MCF 10A (cell line): Measurements from ENCODE around the gene CR2. TPM values are rescaled to one million over a fixed set of nuclear protein-coding genes. Genes with fewer than 3 reads are reported as not detected.

ENCODE experiments used
- BruUV-seq: library from RNA; stranded (reverse); fragments of 400-500 nt; replicated peaks from 2 replicates; lab custom pipeline; 2021; lab: Mats Ljungman, UMichigan
- CTCF ChIA-PET: fragments of 300-600 bp; sonication (Branson Sonifier 250); formaldehyde crosslinking; extraction: SDS; loops from one replicate; lab custom pipeline; 2021; ENCODE audit warnings: antibody characterized with exemption, inconsistent platforms; lab: Yijun Ruan, JAX
- POLR2A ChIA-PET: fragments of 300-600, 350-650 bp; sonication (Branson Sonifier 250); formaldehyde crosslinking; extraction: SDS; loops from one replicate; lab custom pipeline; 2020; ENCODE audit warnings: antibody characterized with exemption, inconsistent platforms; lab: Yijun Ruan, JAX
- DNase-seq: peaks from one replicate; pipeline ENCODE4 v3.0.0-alpha.2; 2018; ENCODE audit not compliant: unreplicated experiment
- H3K27ac Mint-ChIP-seq: one replicate; pipeline ENCODE4 v1.8.0; 2022; ENCODE audit warnings: mild to moderate bottlenecking, low read depth, mixed read lengths; ENCODE audit not compliant: unreplicated experiment
- H3K27me3 Mint-ChIP-seq: one replicate; pipeline ENCODE4 v1.8.0; 2022; ENCODE audit warnings: mixed read lengths; ENCODE audit not compliant: insufficient read depth, unreplicated experiment
- H3K36me3 Mint-ChIP-seq: one replicate; pipeline ENCODE4 v1.8.0; 2022; ENCODE audit warnings: mild to moderate bottlenecking, moderate library complexity, mixed read lengths; ENCODE audit not compliant: insufficient read depth, unreplicated experiment
- H3K4me1 Mint-ChIP-seq: one replicate; pipeline ENCODE4 v1.8.0; 2022; ENCODE audit warnings: mixed read lengths; ENCODE audit not compliant: insufficient read depth, unreplicated experiment
- H3K4me3 Mint-ChIP-seq: one replicate; pipeline ENCODE4 v1.8.0; 2022; ENCODE audit warnings: mild to moderate bottlenecking, moderate library complexity, mixed read lengths; ENCODE audit not compliant: unreplicated experiment
- H3K9me3 Mint-ChIP-seq: one replicate; pipeline ENCODE4 v1.8.0; 2022; ENCODE audit warnings: mixed read lengths; ENCODE audit not compliant: unreplicated experiment
- intact Hi-C: fragments of 100-400 bp; cut with micrococcal nuclease; formaldehyde crosslinking; loops from 2 replicates; pipeline ENCODE4 v1.14.1; 2022
- total RNA-seq: library from RNA; stranded (reverse); gene quantifications from 2 replicates; pipeline ENCODE4 v1.2.3, GENCODE V29; 2022
- TF ChIP-seq, protein P1 (sequence below): fragments of 200-600 bp; IDR thresholded peaks from one replicate; pipeline ENCODE4 v1.8.0; 2022; ENCODE audit warnings: antibody characterized with exemption, mild to moderate bottlenecking; ENCODE audit not compliant: unreplicated experiment

The CR2 gene
- total RNA-seq, 1 experiment from 2014 or later: not detected

- peaks cover 68% of the 10 kb centered on the region for H3K27me3 Mint-ChIP-seq
- CTCF ChIA-PET: interaction anchor here (0.5 to 8.0 kb wide), 74 partner anchors 10 to 1529 kb away, joined by 3 to 168 read pairs (median 5); partner anchors contain the start of genes C1orf116, C4BPB, CD55 and CR2
These were observed 46.2 kb downstream of the CR2 start for GRCh38 chr1:207500306-207500705.

DNA sequence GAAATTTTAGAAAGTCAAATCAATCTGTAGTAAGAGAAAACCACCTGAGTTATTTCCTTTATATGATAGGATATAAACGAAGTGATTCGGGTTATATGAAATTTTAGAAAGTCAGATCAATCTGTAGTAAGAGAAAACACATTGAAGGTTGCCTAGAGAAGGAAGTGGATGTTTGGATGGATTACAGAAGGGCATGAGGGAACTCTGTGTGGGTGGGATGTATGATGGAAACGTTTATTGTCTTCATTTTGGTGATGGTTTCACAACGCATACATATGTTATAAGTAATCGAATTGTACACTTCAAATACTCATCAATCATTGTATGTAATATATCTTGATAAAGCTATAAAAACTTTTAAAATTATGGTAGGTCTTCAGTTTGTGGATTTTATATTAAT, 46.9 kb downstream of the CR2 start:
- peaks cover 6% of the 10 kb centered on the region for H3K4me1 Mint-ChIP-seq
- no peak for DNase-seq
- BruUV-seq: no TSS peak
- no peaks in the 10 kb centered on the region for H3K9me3 Mint-ChIP-seq
- ChIA-PET POLR2A (interaction anchor here (0.6 to 1.9 kb wide), 4 partner anchors 8 to 478 kb away, joined by 3 to 4 read pairs (median 4); no protein-coding TSS in a partner anchor), CTCF (interaction anchor here (0.7 to 8.0 kb wide), 6 partner anchors 13 to 494 kb away, joined by 3 to 168 read pairs (median 3); partner anchors contain the start of gene CR2)
- no peaks in the 10 kb centered on the region for H3K36me3 Mint-ChIP-seq
- TF ChIP-seq, protein P1, sequence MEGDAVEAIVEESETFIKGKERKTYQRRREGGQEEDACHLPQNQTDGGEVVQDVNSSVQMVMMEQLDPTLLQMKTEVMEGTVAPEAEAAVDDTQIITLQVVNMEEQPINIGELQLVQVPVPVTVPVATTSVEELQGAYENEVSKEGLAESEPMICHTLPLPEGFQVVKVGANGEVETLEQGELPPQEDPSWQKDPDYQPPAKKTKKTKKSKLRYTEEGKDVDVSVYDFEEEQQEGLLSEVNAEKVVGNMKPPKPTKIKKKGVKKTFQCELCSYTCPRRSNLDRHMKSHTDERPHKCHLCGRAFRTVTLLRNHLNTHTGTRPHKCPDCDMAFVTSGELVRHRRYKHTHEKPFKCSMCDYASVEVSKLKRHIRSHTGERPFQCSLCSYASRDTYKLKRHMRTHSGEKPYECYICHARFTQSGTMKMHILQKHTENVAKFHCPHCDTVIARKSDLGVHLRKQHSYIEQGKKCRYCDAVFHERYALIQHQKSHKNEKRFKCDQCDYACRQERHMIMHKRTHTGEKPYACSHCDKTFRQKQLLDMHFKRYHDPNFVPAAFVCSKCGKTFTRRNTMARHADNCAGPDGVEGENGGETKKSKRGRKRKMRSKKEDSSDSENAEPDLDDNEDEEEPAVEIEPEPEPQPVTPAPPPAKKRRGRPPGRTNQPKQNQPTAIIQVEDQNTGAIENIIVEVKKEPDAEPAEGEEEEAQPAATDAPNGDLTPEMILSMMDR: no peak
- H3K4me3 Mint-ChIP-seq: no peak overlapping the region
- peaks cover 71% of the 10 kb centered on the region for H3K27me3 Mint-ChIP-seq
- intact Hi-C loops: no loop called here
- no peak overlapping the region for H3K27ac Mint-ChIP-seq

More at GRCh38 chr1:207500306-207500705, 46.2 kb downstream of the CR2 start:
- TF ChIP-seq, protein P1: no peak
- Mint-ChIP-seq H3K36me3 (no peaks in the 10 kb centered on the region), H3K9me3 (no peaks in the 10 kb centered on the region), H3K4me1 (peaks cover 6% of the 10 kb centered on the region), H3K4me3 (no peak overlapping the region), H3K27ac (no peak overlapping the region)
- BruUV-seq: no TSS peak
- no peak for DNase-seq
- POLR2A ChIA-PET: interaction anchor here (0.9 to 1.9 kb wide), 3 partner anchors 96 to 468 kb away, joined by 3 to 4 read pairs (median 3); partner anchors contain the start of gene C1orf116
- intact Hi-C loops: no loop called here

- H3K9me3 Mint-ChIP-seq: no peaks in the 10 kb centered on the region
- H3K4me3 Mint-ChIP-seq: no peak overlapping the region
- DNase-seq: no peak
- intact Hi-C loops: no loop called here
- peaks cover 77% of the 10 kb centered on the region for H3K27me3 Mint-ChIP-seq
- no peak overlapping the region for H3K27ac Mint-ChIP-seq
- no TSS peak for BruUV-seq
- ChIA-PET CTCF (interaction anchor here (0.5 to 8.0 kb wide), 6 partner anchors 22 to 587 kb away, joined by 3 to 168 read pairs (median 3); no protein-coding TSS in a partner anchor), POLR2A (no interaction called here)
- TF ChIP-seq, protein P1: no peak
- peaks cover 6% of the 10 kb centered on the region for H3K4me1 Mint-ChIP-seq
- H3K36me3 Mint-ChIP-seq: no peaks in the 10 kb centered on the region
These were observed 48.6 kb downstream of the CR2 start for GRCh38 chr1:207502726-207503125.

DNA sequence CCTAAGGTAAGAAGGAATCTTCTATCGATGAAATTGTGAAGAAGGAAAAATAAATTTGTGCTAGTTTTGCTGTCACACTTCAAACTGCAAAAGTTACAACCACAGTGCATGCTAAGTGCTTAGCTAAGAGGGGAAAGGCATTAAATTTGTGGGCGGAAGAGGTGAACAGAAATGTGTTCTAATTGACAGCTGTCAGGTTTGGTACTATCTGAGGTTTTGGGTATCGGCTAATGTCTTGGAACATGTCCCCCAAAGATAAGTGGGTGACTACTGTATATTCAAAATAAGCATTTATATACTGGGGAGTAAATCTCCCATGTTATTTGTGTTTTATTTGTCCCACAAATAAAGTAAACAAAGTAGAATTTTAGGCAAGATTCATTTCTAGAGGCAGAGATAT, 49.8 kb downstream of the CR2 start:
- POLR2A ChIA-PET: interaction anchor here (0.6 to 0.7 kb wide), 2 partner anchors 8 to 10 kb away, joined by 3 read pairs; no protein-coding TSS in a partner anchor
- intact Hi-C loops: no loop called here
- H3K27me3 Mint-ChIP-seq: peaks cover 80% of the 10 kb centered on the region

More for the DNA sequence above, 49.8 kb downstream of the CR2 start:
- Mint-ChIP-seq H3K4me1 (peaks cover 6% of the 10 kb centered on the region), H3K9me3 (no peaks in the 10 kb centered on the region), H3K4me3 (no peak overlapping the region), H3K27ac (no peak overlapping the region), H3K36me3 (no peaks in the 10 kb centered on the region)
- no TSS peak for BruUV-seq
- CTCF ChIA-PET: interaction anchor here (1.1 to 8.0 kb wide), 2 partner anchors 99 to 422 kb away, joined by 4 to 168 read pairs; no protein-coding TSS in a partner anchor
- DNase-seq: no peak
- TF ChIP-seq, protein P1: no peak
